ENCODE results near the gene CFL1. TPM values are rescaled to one million over a fixed set of nuclear protein-coding genes. Genes with fewer than 3 reads are reported as not detected.
A peak's percentile ranks its signal among the peaks of the same experiment; 100 is the strongest.

The CFL1 gene
- total RNA-seq, 4 donors from 2014 or later = 1,308 to 1,852 (median 1,703) TPM

GRCh38 chr11:65868907-65869306 lies 10.9 kb upstream of the CFL1 start:
- no peak overlapping the region for H3K27ac ChIP-seq
- H3K4me3 ChIP-seq = no peak overlapping the region
- in situ Hi-C loops (cut with MboI; ENCODE audit: low pct_ligation_motif_present in 1 of 4, low pct_unique_long_range_greater_than_20kb in 1 of 4, low sequenced_read_pairs in 3 of 4) = no loop called here
- WGBS, 2 donors (ENCODE audit: low coverage in 1 of 2) = 90 to 92% methylated on average over 2 to 3 of the region's 3 CpGs
- H3K27me3 ChIP-seq = no peaks in the 10 kb centered on the region
- DNase-seq = no peak
- H3K36me3 ChIP-seq = peaks cover 0 to 15% (median 6%) of the 10 kb centered on the region in 4 donors
- H3K9me3 ChIP-seq = no peaks in the 10 kb centered on the region
- intact Hi-C loops (cut with DNase I; ENCODE audit: low total_unique reads) = no loop called here
- no peak for TF ChIP-seq EP300 (IDR thresholded peaks at IDR 0.05; ENCODE audit: low read depth)
- peak; percentile 18 for TF ChIP-seq POLR2A (IDR thresholded peaks at IDR 0.05)
- H3K4me1 ChIP-seq = peaks cover 9 to 34% (median 18%) of the 10 kb centered on the region in 4 donors

- no peak overlapping the region for H3K27ac ChIP-seq
- intact Hi-C loops (cut with DNase I; ENCODE audit: low total_unique reads) = no loop called here
- 83% methylated on average over 18 of the region's 19 CpGs; no CpG with 5 or more reads in 1 of the 2 donors for WGBS, 2 donors (ENCODE audit: low coverage in 1 of 2)
- DNase-seq = no peak
- TF ChIP-seq POLR2AphosphoS5 (IDR thresholded peaks at IDR 0.05) = no peak
- no peak overlapping the region for H3K4me3 ChIP-seq
- H3K4me1 ChIP-seq = peaks cover 8 to 30% (median 15%) of the 10 kb centered on the region in 4 donors
- peaks cover 0 to 20% (median 9%) of the 10 kb centered on the region in 4 donors for H3K36me3 ChIP-seq
- no peaks in the 10 kb centered on the region for H3K27me3 ChIP-seq
- in situ Hi-C loops (cut with MboI; ENCODE audit: low pct_ligation_motif_present in 1 of 4, low pct_unique_long_range_greater_than_20kb in 1 of 4, low sequenced_read_pairs in 3 of 4) = no loop called here
- no peaks in the 10 kb centered on the region for H3K9me3 ChIP-seq
Measured at GRCh38 chr11:65868076-65868667, 10.2 kb upstream of the CFL1 start.

- no peak for DNase-seq
- Histone ChIP-seq H3K9me3 (no peaks in the 10 kb centered on the region), H3K4me3 (no peak overlapping the region), H3K27me3 (no peaks in the 10 kb centered on the region), H3K27ac (no peak overlapping the region), H3K36me3 (peaks cover 0 to 20% (median 9%) of the 10 kb centered on the region in 4 donors), H3K4me1 (peaks cover 3 to 23% (median 15%) of the 10 kb centered on the region in 4 donors)
- 74 to 91% methylated on average over 11 to 28 of the region's 29 CpGs for WGBS, 2 donors (ENCODE audit: low coverage in 1 of 2)
- no peak for TF ChIP-seq POLR2AphosphoS5 (IDR thresholded peaks at IDR 0.05)
- TF ChIP-seq CTCF (IDR thresholded peaks at IDR 0.05) = no peak
- TF ChIP-seq EP300 (IDR thresholded peaks at IDR 0.05; ENCODE audit: low read depth) = no peak
- no peak for TF ChIP-seq POLR2A (IDR thresholded peaks at IDR 0.05)
- in situ Hi-C loops (cut with MboI; ENCODE audit: low pct_ligation_motif_present in 1 of 4, low pct_unique_long_range_greater_than_20kb in 1 of 4, low sequenced_read_pairs in 3 of 4) (no loop called here), intact Hi-C loops (cut with DNase I; ENCODE audit: low total_unique reads) (no loop called here)
Measured at GRCh38 chr11:65867284-65868071, 9.5 kb upstream of the CFL1 start.

- TF ChIP-seq CTCF (IDR thresholded peaks at IDR 0.05) (no peak), POLR2A (IDR thresholded peaks at IDR 0.05) (no peak), EP300 (IDR thresholded peaks at IDR 0.05; ENCODE audit: low read depth) (no peak), POLR2AphosphoS5 (IDR thresholded peaks at IDR 0.05) (no peak)
- intact Hi-C loops (cut with DNase I; ENCODE audit: low total_unique reads) (no loop called here), in situ Hi-C loops (cut with MboI; ENCODE audit: low pct_ligation_motif_present in 1 of 4, low pct_unique_long_range_greater_than_20kb in 1 of 4, low sequenced_read_pairs in 3 of 4) (no loop called here)
- DNase-seq = no peak
- Histone ChIP-seq H3K9me3 (no peaks in the 10 kb centered on the region), H3K27me3 (no peaks in the 10 kb centered on the region), H3K27ac (no peak overlapping the region), H3K4me1 (peaks cover 7 to 25% (median 20%) of the 10 kb centered on the region in 4 donors), H3K4me3 (no peak overlapping the region), H3K36me3 (peaks cover 0 to 24% (median 10%) of the 10 kb centered on the region in 4 donors)
- WGBS, 2 donors (ENCODE audit: low coverage in 1 of 2) = 80 to 100% methylated on average over 1 to 21 of the region's 21 CpGs
Measured at GRCh38 chr11:65866509-65867283, 8.7 kb upstream of the CFL1 start.
